Osteocyte (in vitro differentiated cells): ENCODE measurements around the gene ZBTB17. TPM values are rescaled to one million over a fixed set of nuclear protein-coding genes. Genes with fewer than 3 reads are reported as not detected.

Source experiments
- DNase-seq: peaks from one replicate; pipeline ENCODE4 v3.0.0; 2021; ENCODE audit warnings: mixed read lengths; ENCODE audit not compliant: unreplicated experiment; ENCODE audit errors: extremely low spot score
- H3K27ac Mint-ChIP-seq: one replicate; pipeline ENCODE4 v1.8.0; 2021; ENCODE audit warnings: mild to moderate bottlenecking, mixed read lengths; ENCODE audit not compliant: unreplicated experiment
- H3K27me3 Mint-ChIP-seq: one replicate; pipeline ENCODE4 v1.8.0; 2021; ENCODE audit warnings: mixed read lengths; ENCODE audit not compliant: unreplicated experiment
- H3K36me3 Mint-ChIP-seq: one replicate; pipeline ENCODE4 v1.8.0; 2021; ENCODE audit warnings: mixed read lengths; ENCODE audit not compliant: unreplicated experiment
- H3K4me1 Mint-ChIP-seq: one replicate; pipeline ENCODE4 v1.8.0; 2021; ENCODE audit warnings: mixed read lengths; ENCODE audit not compliant: unreplicated experiment
- H3K4me3 Mint-ChIP-seq: one replicate; pipeline ENCODE4 v1.8.0; 2021; ENCODE audit warnings: mild to moderate bottlenecking, moderate library complexity, mixed read lengths; ENCODE audit not compliant: unreplicated experiment
- H3K9me3 Mint-ChIP-seq: one replicate; pipeline ENCODE4 v1.8.0; 2021; ENCODE audit warnings: mixed read lengths; ENCODE audit not compliant: unreplicated experiment
- total RNA-seq: library from RNA; stranded (reverse); gene quantifications from 2 replicates; pipeline ENCODE4 v1.2.1, GENCODE V29; 2021
- TF ChIP-seq, protein P1 (sequence below): fragments of 200-600 bp; sonication (generic); IDR thresholded peaks from 2 replicates; pipeline ENCODE4 v1.5.0; 2021; ENCODE audit warnings: antibody characterized with exemption, mild to moderate bottlenecking, moderate library complexity

Gene ZBTB17
- total RNA-seq, 1 donor from 2014 or later, result 37.2 TPM

GRCh38 chr1:15992582-15993500 is 16.9 kb upstream of the ZBTB17 start:
- TF ChIP-seq, protein P1, sequence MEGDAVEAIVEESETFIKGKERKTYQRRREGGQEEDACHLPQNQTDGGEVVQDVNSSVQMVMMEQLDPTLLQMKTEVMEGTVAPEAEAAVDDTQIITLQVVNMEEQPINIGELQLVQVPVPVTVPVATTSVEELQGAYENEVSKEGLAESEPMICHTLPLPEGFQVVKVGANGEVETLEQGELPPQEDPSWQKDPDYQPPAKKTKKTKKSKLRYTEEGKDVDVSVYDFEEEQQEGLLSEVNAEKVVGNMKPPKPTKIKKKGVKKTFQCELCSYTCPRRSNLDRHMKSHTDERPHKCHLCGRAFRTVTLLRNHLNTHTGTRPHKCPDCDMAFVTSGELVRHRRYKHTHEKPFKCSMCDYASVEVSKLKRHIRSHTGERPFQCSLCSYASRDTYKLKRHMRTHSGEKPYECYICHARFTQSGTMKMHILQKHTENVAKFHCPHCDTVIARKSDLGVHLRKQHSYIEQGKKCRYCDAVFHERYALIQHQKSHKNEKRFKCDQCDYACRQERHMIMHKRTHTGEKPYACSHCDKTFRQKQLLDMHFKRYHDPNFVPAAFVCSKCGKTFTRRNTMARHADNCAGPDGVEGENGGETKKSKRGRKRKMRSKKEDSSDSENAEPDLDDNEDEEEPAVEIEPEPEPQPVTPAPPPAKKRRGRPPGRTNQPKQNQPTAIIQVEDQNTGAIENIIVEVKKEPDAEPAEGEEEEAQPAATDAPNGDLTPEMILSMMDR, result no peak
- no peak overlapping the region for H3K4me3 Mint-ChIP-seq
- H3K4me1 Mint-ChIP-seq, result no peaks in the 10 kb centered on the region
- peaks cover under 1% of the 10 kb centered on the region for H3K27me3 Mint-ChIP-seq
- no peak for DNase-seq
- no peaks in the 10 kb centered on the region for H3K36me3 Mint-ChIP-seq
- no peaks in the 10 kb centered on the region for H3K9me3 Mint-ChIP-seq
- no peak overlapping the region for H3K27ac Mint-ChIP-seq

DNA sequence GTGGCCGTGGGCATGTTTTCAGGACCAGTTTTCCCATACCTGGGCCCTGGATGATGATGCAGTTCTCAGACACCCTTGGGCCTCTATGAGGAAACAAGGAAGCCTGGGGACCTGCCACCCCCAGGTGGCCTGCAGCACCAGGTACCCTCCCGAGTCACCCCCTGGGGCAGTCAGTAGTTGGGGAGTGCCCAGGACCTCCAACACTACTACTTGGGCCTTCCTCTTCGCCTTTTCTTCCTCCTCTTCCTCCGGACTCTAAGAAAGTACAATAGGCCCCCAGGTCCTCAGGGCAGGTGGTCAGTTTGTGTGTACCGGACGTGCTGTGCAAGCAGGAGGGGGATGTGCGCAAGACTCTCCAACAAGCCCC is 16.3 kb upstream of the ZBTB17 start:
- Mint-ChIP-seq H3K9me3 (no peaks in the 10 kb centered on the region), H3K4me3 (no peak overlapping the region), H3K27ac (no peak overlapping the region), H3K4me1 (no peaks in the 10 kb centered on the region), H3K36me3 (no peaks in the 10 kb centered on the region), H3K27me3 (no peaks in the 10 kb centered on the region)
- DNase-seq, result no peak
- TF ChIP-seq, protein P1, result no peak

- Mint-ChIP-seq H3K27me3 (no peaks in the 10 kb centered on the region), H3K4me3 (no peak overlapping the region)
Measured at GRCh38 chr1:15991427-15992186, 15.7 kb upstream of the ZBTB17 start.

GRCh38 chr1:15989776-15990175 is 13.9 kb upstream of the ZBTB17 start:
- no peak for DNase-seq
- Mint-ChIP-seq H3K9me3 (no peaks in the 10 kb centered on the region), H3K36me3 (no peaks in the 10 kb centered on the region), H3K4me3 (no peak overlapping the region), H3K27ac (no peak overlapping the region), H3K27me3 (no peaks in the 10 kb centered on the region), H3K4me1 (no peaks in the 10 kb centered on the region)
- TF ChIP-seq, protein P1, result no peak

More at GRCh38 chr1:15991427-15992186, 15.7 kb upstream of the ZBTB17 start:
- H3K9me3 Mint-ChIP-seq, result no peaks in the 10 kb centered on the region
- H3K27ac Mint-ChIP-seq, result no peak overlapping the region
- DNase-seq, result no peak
- H3K4me1 Mint-ChIP-seq, result no peaks in the 10 kb centered on the region
- H3K36me3 Mint-ChIP-seq, result no peaks in the 10 kb centered on the region
- TF ChIP-seq, protein P1, result no peak
